Prostate gland (tissue), 2 donors: ENCODE data around the gene KCNG2.

ENCODE experiments used
- POLR2A ChIP-seq: fragments of 450-650 bp; IDR thresholded peaks from one replicate; pipeline ENCODE4 v1.6.1; 2016; ENCODE audit warnings: antibody characterized with exemption, mild to moderate bottlenecking
- TF ChIP-seq, protein P1 (sequence below), 4 experiments: fragments of 200-600 bp in 2 of 4; fragments of 450-650 bp in 2 of 4; sonication (generic) in 2 of 4; IDR thresholded peaks; 1 replicate in 3 of 4; 2 replicates in 1 of 4; pipeline ENCODE4 v1.5.1; 2016 to 2019; ENCODE audit warnings: antibody characterized with exemption in 4 of 4, mild to moderate bottlenecking in 2 of 4, moderate library complexity in 2 of 4

DNA sequence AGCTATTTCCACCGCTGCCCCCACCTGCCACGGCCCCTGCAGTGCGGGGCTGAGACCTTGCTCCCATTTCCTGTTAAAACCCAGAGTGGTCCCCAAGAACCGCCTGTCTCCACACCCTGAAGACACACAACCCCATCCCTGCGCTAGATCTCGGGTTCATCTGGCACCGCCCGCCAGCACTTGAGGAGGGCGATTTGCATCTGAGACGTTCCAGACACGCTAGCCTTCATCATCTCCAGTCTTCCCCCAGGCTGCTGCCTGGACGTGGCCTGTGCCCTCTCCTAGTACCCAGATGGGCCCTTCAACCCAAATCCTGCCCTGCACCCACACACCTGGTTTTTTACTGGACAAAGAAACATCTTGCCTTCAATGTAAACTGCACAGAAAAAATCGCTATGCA is 103.9 kb downstream of the KCNG2 start:
- TF ChIP-seq, protein P1, sequence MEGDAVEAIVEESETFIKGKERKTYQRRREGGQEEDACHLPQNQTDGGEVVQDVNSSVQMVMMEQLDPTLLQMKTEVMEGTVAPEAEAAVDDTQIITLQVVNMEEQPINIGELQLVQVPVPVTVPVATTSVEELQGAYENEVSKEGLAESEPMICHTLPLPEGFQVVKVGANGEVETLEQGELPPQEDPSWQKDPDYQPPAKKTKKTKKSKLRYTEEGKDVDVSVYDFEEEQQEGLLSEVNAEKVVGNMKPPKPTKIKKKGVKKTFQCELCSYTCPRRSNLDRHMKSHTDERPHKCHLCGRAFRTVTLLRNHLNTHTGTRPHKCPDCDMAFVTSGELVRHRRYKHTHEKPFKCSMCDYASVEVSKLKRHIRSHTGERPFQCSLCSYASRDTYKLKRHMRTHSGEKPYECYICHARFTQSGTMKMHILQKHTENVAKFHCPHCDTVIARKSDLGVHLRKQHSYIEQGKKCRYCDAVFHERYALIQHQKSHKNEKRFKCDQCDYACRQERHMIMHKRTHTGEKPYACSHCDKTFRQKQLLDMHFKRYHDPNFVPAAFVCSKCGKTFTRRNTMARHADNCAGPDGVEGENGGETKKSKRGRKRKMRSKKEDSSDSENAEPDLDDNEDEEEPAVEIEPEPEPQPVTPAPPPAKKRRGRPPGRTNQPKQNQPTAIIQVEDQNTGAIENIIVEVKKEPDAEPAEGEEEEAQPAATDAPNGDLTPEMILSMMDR (IDR thresholded peaks at IDR 0.05) = no peak
- no peak for TF ChIP-seq POLR2A
